ENCODE results near the gene PKP2. TPM values are rescaled to one million over a fixed set of nuclear protein-coding genes. Genes with fewer than 3 reads are reported as not detected.

PKP2 gene
- total and polyA plus RNA-seq, 8 donors: 1.5 to 6.7 (median 4.2) TPM

GRCh38 chr12:32757157-32757556, 139.4 kb downstream of the PKP2 start:
- no peaks in the 10 kb centered on the region for H3K9me3 ChIP-seq
- H3K27me3 ChIP-seq: peaks cover 0 to 13% of the 10 kb centered on the region in 2 donors
- peaks cover 7 to 20% of the 10 kb centered on the region in 2 donors for H3K4me1 ChIP-seq
- no peak for TF ChIP-seq CTCF (IDR thresholded peaks at IDR 0.05)
- H3K4me3 ChIP-seq: no peak overlapping the region
- intact Hi-C loops (cut with DNase I): no loop called here
- DNase-seq: no peak
- no peak for ATAC-seq
- H3K36me3 ChIP-seq: peaks cover 3 to 11% of the 10 kb centered on the region in 2 donors
- no peak overlapping the region for H3K27ac ChIP-seq

GRCh38 chr12:32756476-32757066, 140.0 kb downstream of the PKP2 start:
- H3K27me3 ChIP-seq: peaks cover 0 to 13% of the 10 kb centered on the region in 2 donors
- DNase-seq (peak in 2 of 4 donors; percentile 79 to 87), ATAC-seq (no peak)
- peak overlapping the region in 1 of 2 donors; percentile 76 for H3K4me3 ChIP-seq
- no peak for TF ChIP-seq CTCF (IDR thresholded peaks at IDR 0.05)
- peaks cover 7 to 20% of the 10 kb centered on the region in 2 donors for H3K4me1 ChIP-seq
- peak overlapping the region in 1 of 2 donors; percentile 93 for H3K27ac ChIP-seq
- H3K9me3 ChIP-seq: no peaks in the 10 kb centered on the region
- peaks cover 3 to 17% of the 10 kb centered on the region in 2 donors for H3K36me3 ChIP-seq
- intact Hi-C loops (cut with DNase I): no loop called here

- intact Hi-C loops (cut with DNase I): no loop called here
- peak; percentile 64 to 75 for TF ChIP-seq CTCF (IDR thresholded peaks at IDR 0.05)
- H3K4me3 ChIP-seq: peak within 1 kb of the TSS; percentile 76 to 85
- peaks cover 0 to 9% of the 10 kb centered on the region in 2 donors for H3K27me3 ChIP-seq
- peak within 1 kb of the TSS; percentile 92 to 93 for H3K27ac ChIP-seq
- no peaks in the 10 kb centered on the region for H3K9me3 ChIP-seq
- peaks cover 3 to 24% of the 10 kb centered on the region in 2 donors for H3K36me3 ChIP-seq
- DNase-seq (peak; percentile 92 to 97 (median 94)), ATAC-seq (peak; percentile 98)
- peaks cover 7 to 20% of the 10 kb centered on the region in 2 donors for H3K4me1 ChIP-seq
Observed at GRCh38 chr12:32755654-32756475, 140.7 kb downstream of the PKP2 start, which contains the start of gene YARS2. Gene YARS2, minus strand, starts transcription at chr12:32755897. Its CDS starts 23 bp downstream, at chr12:32755874.

DNA sequence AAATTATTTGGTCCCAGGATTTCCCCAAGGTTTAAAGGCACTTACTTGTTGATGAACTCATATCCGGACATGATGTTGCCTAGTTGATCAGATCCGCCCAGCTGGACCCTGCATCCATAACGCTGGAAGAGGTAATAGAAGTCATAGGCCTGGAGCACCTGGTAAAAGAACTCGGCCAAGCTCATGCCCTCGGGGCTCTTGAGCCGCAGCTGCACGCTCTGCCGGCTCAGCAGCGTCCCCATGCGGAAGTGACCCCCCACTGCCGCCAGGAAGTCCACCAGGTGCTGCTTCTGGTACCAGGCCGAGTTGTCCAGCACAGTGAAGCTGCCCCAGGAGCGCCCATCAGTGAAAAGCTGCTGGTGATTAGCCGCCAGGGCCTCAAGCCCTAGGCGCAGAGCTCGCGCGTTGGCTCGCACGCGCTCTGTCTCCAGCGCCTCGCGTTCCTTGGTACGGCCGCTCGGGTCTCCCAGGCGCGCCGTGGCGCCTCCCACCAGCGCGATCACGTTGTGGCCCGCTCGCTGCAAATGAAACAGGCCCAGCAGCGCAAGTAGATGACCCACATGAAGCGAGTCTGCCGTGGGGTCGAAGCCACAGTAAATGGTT, 141.4 kb downstream of the PKP2 start:
- peak; percentile 88 for ATAC-seq
- peak overlapping the region; percentile 92 to 93 for H3K27ac ChIP-seq
- peaks cover 0 to 6% of the 10 kb centered on the region in 2 donors for H3K27me3 ChIP-seq
- H3K4me1 ChIP-seq: peaks cover 7 to 20% of the 10 kb centered on the region in 2 donors
- H3K9me3 ChIP-seq: no peaks in the 10 kb centered on the region
- peak overlapping the region; percentile 76 to 85 for H3K4me3 ChIP-seq
- DNase-seq: peak; percentile 41 to 90 (median 78)
- TF ChIP-seq CTCF (IDR thresholded peaks at IDR 0.05): peak; percentile 58 to 66
- intact Hi-C loops (cut with DNase I): no loop called here
- H3K36me3 ChIP-seq: peaks cover 3 to 31% of the 10 kb centered on the region in 2 donors

All from left lung (tissue), 10 donors.